Measurements from ENCODE around the gene MAGEF1.

The MAGEF1 gene

GRCh38 chr3:184672977-184673870, 38.6 kb downstream of the MAGEF1 start:
- H3K4me3 ChIP-seq (ENCODE audit: low read depth, low read length), result no peak overlapping the region
- H3K27ac ChIP-seq (ENCODE audit: low read depth, low read length), result no peak overlapping the region
- H3K27me3 ChIP-seq (ENCODE audit: control insufficient read depth, insufficient read depth, low read length), result no peaks in the 10 kb centered on the region
- no peak overlapping the region for H3K9ac ChIP-seq (ENCODE audit: low read depth, low read length)
- H3K9me3 ChIP-seq (ENCODE audit: control insufficient read depth, insufficient read depth, low read length), result no peaks in the 10 kb centered on the region
- no peaks in the 10 kb centered on the region for H3K36me3 ChIP-seq (ENCODE audit: control insufficient read depth, insufficient read depth, low read length)
- no peaks in the 10 kb centered on the region for H3K4me1 ChIP-seq (ENCODE audit: control insufficient read depth, insufficient read depth, low read length)

- Histone ChIP-seq H3K27ac (ENCODE audit: low read depth, low read length) (no peak overlapping the region), H3K9ac (ENCODE audit: low read depth, low read length) (no peak overlapping the region), H3K4me3 (ENCODE audit: low read depth, low read length) (no peak overlapping the region), H3K9me3 (ENCODE audit: control insufficient read depth, insufficient read depth, low read length) (no peaks in the 10 kb centered on the region), H3K4me1 (ENCODE audit: control insufficient read depth, insufficient read depth, low read length) (no peaks in the 10 kb centered on the region), H3K27me3 (ENCODE audit: control insufficient read depth, insufficient read depth, low read length) (no peaks in the 10 kb centered on the region), H3K36me3 (ENCODE audit: control insufficient read depth, insufficient read depth, low read length) (no peaks in the 10 kb centered on the region)
Observed at GRCh38 chr3:184672335-184672734, 39.5 kb downstream of the MAGEF1 start.

DNA sequence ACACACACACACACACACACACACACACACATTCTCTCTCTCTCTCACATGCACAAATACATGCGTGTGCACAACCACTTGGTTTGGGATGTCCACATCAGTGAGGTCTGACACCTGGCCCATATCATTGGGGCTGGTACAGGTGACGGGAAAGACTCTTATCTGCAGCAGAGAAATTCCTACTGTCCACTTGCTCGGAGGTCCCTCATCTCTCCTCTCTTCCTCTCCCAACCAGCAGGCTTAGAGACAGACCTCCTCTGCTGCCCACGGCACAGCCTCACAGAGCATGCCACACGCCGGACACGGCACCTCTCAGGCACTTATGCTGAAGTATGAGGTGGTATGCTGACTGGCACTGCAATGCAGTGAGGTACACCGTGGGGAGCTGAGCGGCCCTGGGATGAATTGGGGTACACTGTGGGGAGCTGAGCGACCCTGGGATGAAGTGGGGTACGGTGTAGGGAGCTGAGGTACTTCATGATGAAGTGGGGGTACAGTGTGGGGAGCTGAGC, 41.7 kb downstream of the MAGEF1 start:
- no peaks in the 10 kb centered on the region for H3K9me3 ChIP-seq (ENCODE audit: control insufficient read depth, insufficient read depth, low read length)
- no peak overlapping the region for H3K9ac ChIP-seq (ENCODE audit: low read depth, low read length)
- no peaks in the 10 kb centered on the region for H3K27me3 ChIP-seq (ENCODE audit: control insufficient read depth, insufficient read depth, low read length)
- H3K4me3 ChIP-seq (ENCODE audit: low read depth, low read length), result no peak overlapping the region
- no peak overlapping the region for H3K27ac ChIP-seq (ENCODE audit: low read depth, low read length)
- H3K36me3 ChIP-seq (ENCODE audit: control insufficient read depth, insufficient read depth, low read length), result no peaks in the 10 kb centered on the region
- H3K4me1 ChIP-seq (ENCODE audit: control insufficient read depth, insufficient read depth, low read length), result no peaks in the 10 kb centered on the region

GRCh38 chr3:184669578-184669977, 42.3 kb downstream of the MAGEF1 start:
- H3K9me3 ChIP-seq (ENCODE audit: control insufficient read depth, insufficient read depth, low read length), result no peaks in the 10 kb centered on the region
- no peak overlapping the region for H3K4me3 ChIP-seq (ENCODE audit: low read depth, low read length)
- no peaks in the 10 kb centered on the region for H3K36me3 ChIP-seq (ENCODE audit: control insufficient read depth, insufficient read depth, low read length)
- H3K9ac ChIP-seq (ENCODE audit: low read depth, low read length), result no peak overlapping the region
- no peak overlapping the region for H3K27ac ChIP-seq (ENCODE audit: low read depth, low read length)
- no peaks in the 10 kb centered on the region for H3K4me1 ChIP-seq (ENCODE audit: control insufficient read depth, insufficient read depth, low read length)
- H3K27me3 ChIP-seq (ENCODE audit: control insufficient read depth, insufficient read depth, low read length), result no peaks in the 10 kb centered on the region

DNA sequence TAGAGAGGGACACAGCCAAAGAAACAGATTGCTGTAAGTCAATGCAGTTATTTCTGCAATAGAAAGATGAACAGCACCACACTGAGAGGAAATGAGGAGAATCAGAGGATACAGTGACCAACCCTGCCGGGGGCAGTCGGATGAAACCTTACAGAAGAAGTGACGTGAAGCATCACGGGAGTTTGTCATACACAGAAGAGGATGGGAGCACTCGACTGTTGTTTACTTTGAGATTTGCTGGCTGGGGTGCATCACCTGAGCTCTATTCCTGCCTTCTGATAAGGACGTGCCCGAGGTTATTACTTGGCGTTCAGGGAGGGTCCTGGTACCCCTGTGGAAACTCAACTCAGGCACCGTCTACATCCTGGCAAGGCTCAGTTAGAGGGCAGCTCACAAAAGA, 45.4 kb downstream of the MAGEF1 start:
- Histone ChIP-seq H3K4me1 (ENCODE audit: control insufficient read depth, insufficient read depth, low read length) (no peaks in the 10 kb centered on the region), H3K9me3 (ENCODE audit: control insufficient read depth, insufficient read depth, low read length) (no peaks in the 10 kb centered on the region), H3K4me3 (ENCODE audit: low read depth, low read length) (no peak overlapping the region), H3K9ac (ENCODE audit: low read depth, low read length) (no peak overlapping the region), H3K27ac (ENCODE audit: low read depth, low read length) (no peak overlapping the region), H3K27me3 (ENCODE audit: control insufficient read depth, insufficient read depth, low read length) (no peaks in the 10 kb centered on the region), H3K36me3 (ENCODE audit: control insufficient read depth, insufficient read depth, low read length) (no peaks in the 10 kb centered on the region)

DNA sequence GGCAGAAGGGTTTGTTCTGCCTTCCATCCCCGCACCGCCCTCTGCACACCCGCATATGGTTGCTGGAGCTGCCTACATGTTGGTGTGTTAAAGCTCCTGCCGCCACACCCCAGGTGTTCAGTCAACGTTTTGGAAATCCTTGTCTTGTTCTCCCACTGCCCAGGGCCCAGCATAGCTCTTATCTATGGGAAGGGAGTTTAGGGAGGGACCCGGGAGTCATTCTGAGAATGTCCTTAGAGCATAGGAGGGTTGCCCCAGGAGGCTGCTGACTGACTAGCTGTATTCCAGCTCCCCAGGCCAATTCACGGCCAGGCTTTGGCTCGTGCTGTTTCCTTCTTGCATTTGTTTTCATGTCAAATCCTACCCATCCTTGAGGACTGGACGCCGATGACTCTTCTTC, 46.8 kb downstream of the MAGEF1 start:
- Histone ChIP-seq H3K9me3 (ENCODE audit: control insufficient read depth, insufficient read depth, low read length) (no peaks in the 10 kb centered on the region), H3K27me3 (ENCODE audit: control insufficient read depth, insufficient read depth, low read length) (no peaks in the 10 kb centered on the region)

DNA sequence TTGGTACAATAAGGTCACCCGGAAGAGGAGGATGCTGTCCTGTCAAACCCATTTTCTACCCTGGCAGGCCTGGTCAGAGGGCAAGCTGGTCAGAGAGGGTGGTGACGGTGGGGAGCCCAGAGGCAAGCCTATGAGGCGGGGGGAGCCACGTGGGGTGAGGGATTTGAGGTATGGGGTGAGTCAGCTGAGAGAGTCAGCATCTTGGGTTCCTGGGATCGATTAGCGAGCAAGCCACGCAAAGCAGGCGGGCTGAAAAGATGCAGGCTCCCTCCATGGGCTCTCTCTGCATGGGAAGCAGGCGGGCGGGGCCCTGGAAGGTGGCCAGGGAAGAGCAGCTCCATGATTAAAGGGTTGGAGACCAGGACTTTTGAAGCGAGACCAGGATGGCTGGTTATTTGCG, 48.1 kb downstream of the MAGEF1 start:
- peaks cover 15% of the 10 kb centered on the region for H3K4me1 ChIP-seq (ENCODE audit: control insufficient read depth, insufficient read depth, low read length)
- H3K27ac ChIP-seq (ENCODE audit: low read depth, low read length), result no peak overlapping the region
- no peak overlapping the region for H3K4me3 ChIP-seq (ENCODE audit: low read depth, low read length)
- H3K9me3 ChIP-seq (ENCODE audit: control insufficient read depth, insufficient read depth, low read length), result no peaks in the 10 kb centered on the region
- H3K9ac ChIP-seq (ENCODE audit: low read depth, low read length), result no peak overlapping the region
- no peaks in the 10 kb centered on the region for H3K36me3 ChIP-seq (ENCODE audit: control insufficient read depth, insufficient read depth, low read length)
- H3K27me3 ChIP-seq (ENCODE audit: control insufficient read depth, insufficient read depth, low read length), result no peaks in the 10 kb centered on the region

More for the DNA sequence above, 46.8 kb downstream of the MAGEF1 start:
- Histone ChIP-seq H3K36me3 (ENCODE audit: control insufficient read depth, insufficient read depth, low read length) (no peaks in the 10 kb centered on the region), H3K9ac (ENCODE audit: low read depth, low read length) (no peak overlapping the region), H3K4me1 (ENCODE audit: control insufficient read depth, insufficient read depth, low read length) (peaks cover 2% of the 10 kb centered on the region), H3K27ac (ENCODE audit: low read depth, low read length) (no peak overlapping the region), H3K4me3 (ENCODE audit: low read depth, low read length) (no peak overlapping the region)

GRCh38 chr3:184663356-184663755, 48.5 kb downstream of the MAGEF1 start:
- H3K9me3 ChIP-seq (ENCODE audit: control insufficient read depth, insufficient read depth, low read length), result no peaks in the 10 kb centered on the region
- H3K27ac ChIP-seq (ENCODE audit: low read depth, low read length), result no peak overlapping the region
- no peak overlapping the region for H3K4me3 ChIP-seq (ENCODE audit: low read depth, low read length)
- H3K27me3 ChIP-seq (ENCODE audit: control insufficient read depth, insufficient read depth, low read length), result no peaks in the 10 kb centered on the region
- H3K36me3 ChIP-seq (ENCODE audit: control insufficient read depth, insufficient read depth, low read length), result no peaks in the 10 kb centered on the region
- no peak overlapping the region for H3K9ac ChIP-seq (ENCODE audit: low read depth, low read length)
- H3K4me1 ChIP-seq (ENCODE audit: control insufficient read depth, insufficient read depth, low read length), result peaks cover 19% of the 10 kb centered on the region

DNA sequence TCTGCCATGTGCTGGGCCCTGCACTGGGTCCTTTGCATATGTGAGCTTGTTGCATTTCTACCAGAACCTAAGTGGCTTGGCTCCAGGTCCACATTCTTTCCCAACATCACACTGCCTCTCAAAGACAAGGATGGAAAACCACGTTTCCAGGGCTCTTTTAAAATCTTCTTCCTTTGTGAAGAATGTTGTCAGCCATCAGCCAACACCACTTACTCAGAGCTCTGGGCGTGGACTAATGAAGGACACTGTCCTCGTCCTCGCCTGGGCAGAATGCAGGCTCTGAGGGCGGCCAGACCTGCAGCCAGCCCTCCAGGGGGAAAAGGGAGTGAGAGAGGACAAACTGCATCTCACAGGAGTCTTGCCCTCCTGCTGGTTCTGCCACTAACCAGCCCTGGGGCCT, 49.7 kb downstream of the MAGEF1 start:
- H3K4me1 ChIP-seq (ENCODE audit: control insufficient read depth, insufficient read depth, low read length), result peaks cover 25% of the 10 kb centered on the region
- H3K9ac ChIP-seq (ENCODE audit: low read depth, low read length), result no peak overlapping the region
- H3K27ac ChIP-seq (ENCODE audit: low read depth, low read length), result no peak overlapping the region
- no peaks in the 10 kb centered on the region for H3K36me3 ChIP-seq (ENCODE audit: control insufficient read depth, insufficient read depth, low read length)
- no peak overlapping the region for H3K4me3 ChIP-seq (ENCODE audit: low read depth, low read length)
- H3K27me3 ChIP-seq (ENCODE audit: control insufficient read depth, insufficient read depth, low read length), result no peaks in the 10 kb centered on the region
- no peaks in the 10 kb centered on the region for H3K9me3 ChIP-seq (ENCODE audit: control insufficient read depth, insufficient read depth, low read length)

GRCh38 chr3:184660931-184661330, 50.9 kb downstream of the MAGEF1 start:
- Histone ChIP-seq H3K27ac (ENCODE audit: low read depth, low read length) (no peak overlapping the region), H3K9me3 (ENCODE audit: control insufficient read depth, insufficient read depth, low read length) (no peaks in the 10 kb centered on the region), H3K36me3 (ENCODE audit: control insufficient read depth, insufficient read depth, low read length) (no peaks in the 10 kb centered on the region), H3K27me3 (ENCODE audit: control insufficient read depth, insufficient read depth, low read length) (no peaks in the 10 kb centered on the region), H3K9ac (ENCODE audit: low read depth, low read length) (no peak overlapping the region), H3K4me1 (ENCODE audit: control insufficient read depth, insufficient read depth, low read length) (peaks cover 34% of the 10 kb centered on the region), H3K4me3 (ENCODE audit: low read depth, low read length) (no peak overlapping the region)

Data from HUES48 (cell line).